Tongue (tissue), 2 donors: Measurements from ENCODE around the gene KCNK3. TPM values are rescaled to one million over a fixed set of nuclear protein-coding genes. Genes with fewer than 3 reads are reported as not detected.

Experiments used
- small RNA-seq: library from RNA; depleted of rRNA; stranded (forward); fragments of <200 nt; gene quantifications from one replicate; pipeline ENCODE3, GENCODE V24; 2014; ENCODE audit warnings: low replicate concordance
- total RNA-seq: library from RNA; depleted of rRNA; stranded (reverse); fragments of >200 nt; gene quantifications from one replicate; pipeline ENCODE4 v1.2.3, GENCODE V29; 2014

Gene KCNK3
- total RNA-seq, 1 donor from 2014 or later = 1.1 TPM

Small RNA genes lying within 50 kb of the gene (small RNA-seq; reads per million reads assigned to genes)
- gene AC015977.1 = not detected

Other genes starting within 250 kb of the KCNK3 start
- gene OTOF, start 214.6 kb upstream of the KCNK3 start, total RNA-seq = 12.4 TPM
- not detected for gene CIB4, start 51.4 kb upstream of the KCNK3 start, total RNA-seq
- gene SLC35F6, start 71.6 kb downstream of the KCNK3 start, total RNA-seq = 12.4 TPM
- gene CENPA, start 93.3 kb downstream of the KCNK3 start, total RNA-seq = 3.1 TPM
- gene DPYSL5, start 155.4 kb downstream of the KCNK3 start, total RNA-seq = 3.3 TPM